ENCODE measurements around the gene CAMTA2.
A peak's percentile ranks its signal among the peaks of the same experiment; 100 is the strongest.

CAMTA2 gene

GRCh38 chr17:4945176-4945943, 42.1 kb downstream of the CAMTA2 start:
- no peaks in the 10 kb centered on the region for H3K79me1 ChIP-seq (replicated peaks; ENCODE audit: low read length, poor library complexity, severe bottlenecking)
- H2AK5ac ChIP-seq (ENCODE audit: low read length, severe bottlenecking) = peak overlapping the region; percentile 79
- H3K9ac ChIP-seq (ENCODE audit: low read length) = peak overlapping the region; percentile 97
- H3K27me3 ChIP-seq (ENCODE audit: control insufficient read depth in 1 of 2, insufficient read depth in 1 of 2, low read length in 2 of 2) = no peaks in the 10 kb centered on the region
- H3K4me1 ChIP-seq (ENCODE audit: control insufficient read depth, insufficient read depth, low read depth, low read length) = peaks cover 34% of the 10 kb centered on the region
- H3K4me3 ChIP-seq (ENCODE audit: insufficient read depth in 1 of 2, low read depth in 1 of 2, low read length in 2 of 2) = peak overlapping the region in 1 of 2 experiments; percentile 95
- H4K8ac ChIP-seq (ENCODE audit: low read length) = peak overlapping the region; percentile 45
- H3K4ac ChIP-seq (ENCODE audit: low read depth in 1 of 2, low read length in 2 of 2) = no peak overlapping the region
- no peak overlapping the region for H2BK15ac ChIP-seq (ENCODE audit: low read depth, poor library complexity, severe bottlenecking)
- no peak overlapping the region for H2BK120ac ChIP-seq (ENCODE audit: low read depth, low read length)
- peak; percentile 93 for DNase-seq
- H4K91ac ChIP-seq (ENCODE audit: low read length) = no peak overlapping the region
- peak overlapping the region; percentile 93 for H3K4me2 ChIP-seq (ENCODE audit: low read length, poor library complexity, severe bottlenecking)
- peak overlapping the region; percentile 33 for H2BK5ac ChIP-seq (ENCODE audit: low read depth, low read length, poor library complexity, severe bottlenecking)
- peak overlapping the region; percentile 98 for H3K27ac ChIP-seq (ENCODE audit: low read length, poor library complexity, severe bottlenecking)
- H2BK12ac ChIP-seq (ENCODE audit: low read length in 2 of 2) = no peak overlapping the region
- no peak overlapping the region for H3K18ac ChIP-seq (ENCODE audit: low read depth in 1 of 2, low read length in 2 of 2)
- no peak overlapping the region for H3K14ac ChIP-seq (ENCODE audit: low read length in 2 of 2)
- 64% methylated on average over 7 of the region's 7 CpGs for WGBS
- no peak overlapping the region for H3K23ac ChIP-seq (ENCODE audit: low read length in 2 of 2)
- peaks cover 42 to 51% of the 10 kb centered on the region in 2 experiments for H3K36me3 ChIP-seq (ENCODE audit: control insufficient read depth in 1 of 2, insufficient read depth in 2 of 2, low read depth in 1 of 2, low read length in 2 of 2)
- no peaks in the 10 kb centered on the region for H3K9me3 ChIP-seq (ENCODE audit: control insufficient read depth, low read length)
- no peak overlapping the region for H2AFZ ChIP-seq (ENCODE audit: low read depth, low read length)

GRCh38 chr17:4944554-4945175, 42.8 kb downstream of the CAMTA2 start:
- Histone ChIP-seq H3K14ac (ENCODE audit: low read length in 2 of 2) (no peak overlapping the region), H3K27me3 (ENCODE audit: control insufficient read depth in 1 of 2, insufficient read depth in 1 of 2, low read length in 2 of 2) (no peaks in the 10 kb centered on the region), H3K9ac (ENCODE audit: low read length) (peak overlapping the region; percentile 97), H3K18ac (ENCODE audit: low read depth in 1 of 2, low read length in 2 of 2) (peak overlapping the region in 1 of 2 experiments; percentile 14), H2BK12ac (ENCODE audit: low read length in 2 of 2) (no peak overlapping the region), H3K4me2 (ENCODE audit: low read length, poor library complexity, severe bottlenecking) (peak overlapping the region; percentile 93), H3K23ac (ENCODE audit: low read length in 2 of 2) (no peak overlapping the region), H2BK15ac (ENCODE audit: low read depth, poor library complexity, severe bottlenecking) (no peak overlapping the region), H4K8ac (ENCODE audit: low read length) (peak overlapping the region; percentile 45), H3K36me3 (ENCODE audit: control insufficient read depth in 1 of 2, insufficient read depth in 2 of 2, low read depth in 1 of 2, low read length in 2 of 2) (peaks cover 42 to 51% of the 10 kb centered on the region in 2 experiments), H2BK120ac (ENCODE audit: low read depth, low read length) (no peak overlapping the region), H2AK5ac (ENCODE audit: low read length, severe bottlenecking) (peak overlapping the region; percentile 67), H3K9me3 (ENCODE audit: control insufficient read depth, low read length) (no peaks in the 10 kb centered on the region), H3K4ac (ENCODE audit: low read depth in 1 of 2, low read length in 2 of 2) (peak overlapping the region in 1 of 2 experiments; percentile 13), H4K91ac (ENCODE audit: low read length) (no peak overlapping the region), H2BK5ac (ENCODE audit: low read depth, low read length, poor library complexity, severe bottlenecking) (peak overlapping the region; percentile 33), H3K79me1 (replicated peaks; ENCODE audit: low read length, poor library complexity, severe bottlenecking) (no peaks in the 10 kb centered on the region), H3K27ac (ENCODE audit: low read length, poor library complexity, severe bottlenecking) (peak overlapping the region; percentile 98), H3K4me3 (ENCODE audit: insufficient read depth in 1 of 2, low read depth in 1 of 2, low read length in 2 of 2) (peak overlapping the region in 1 of 2 experiments; percentile 95), H2AFZ (ENCODE audit: low read depth, low read length) (no peak overlapping the region), H3K4me1 (ENCODE audit: control insufficient read depth, insufficient read depth, low read depth, low read length) (peaks cover 30% of the 10 kb centered on the region)
- no peak for DNase-seq
- WGBS = 73% methylated on average over 6 of the region's 8 CpGs

- no peak overlapping the region for H2BK5ac ChIP-seq (ENCODE audit: low read depth, low read length, poor library complexity, severe bottlenecking)
- no peak for DNase-seq
- H3K23ac ChIP-seq (ENCODE audit: low read length in 2 of 2) = no peak overlapping the region
- no peak overlapping the region for H3K4me3 ChIP-seq (ENCODE audit: insufficient read depth in 1 of 2, low read depth in 1 of 2, low read length in 2 of 2)
- no peak overlapping the region for H2BK12ac ChIP-seq (ENCODE audit: low read length in 2 of 2)
- no peak overlapping the region for H2AK5ac ChIP-seq (ENCODE audit: low read length, severe bottlenecking)
- H3K4me2 ChIP-seq (ENCODE audit: low read length, poor library complexity, severe bottlenecking) = no peak overlapping the region
- H2AFZ ChIP-seq (ENCODE audit: low read depth, low read length) = no peak overlapping the region
- 88% methylated on average over 2 of the region's 3 CpGs for WGBS
- peak overlapping the region; percentile 97 for H3K9ac ChIP-seq (ENCODE audit: low read length)
- H3K4ac ChIP-seq (ENCODE audit: low read depth in 1 of 2, low read length in 2 of 2) = no peak overlapping the region
- H3K4me1 ChIP-seq (ENCODE audit: control insufficient read depth, insufficient read depth, low read depth, low read length) = peaks cover 28% of the 10 kb centered on the region
- H2BK15ac ChIP-seq (ENCODE audit: low read depth, poor library complexity, severe bottlenecking) = no peak overlapping the region
- no peak overlapping the region for H3K14ac ChIP-seq (ENCODE audit: low read length in 2 of 2)
- H3K27me3 ChIP-seq (ENCODE audit: control insufficient read depth in 1 of 2, insufficient read depth in 1 of 2, low read length in 2 of 2) = no peaks in the 10 kb centered on the region
- peak overlapping the region; percentile 98 for H3K27ac ChIP-seq (ENCODE audit: low read length, poor library complexity, severe bottlenecking)
- no peaks in the 10 kb centered on the region for H3K9me3 ChIP-seq (ENCODE audit: control insufficient read depth, low read length)
- no peak overlapping the region for H2BK120ac ChIP-seq (ENCODE audit: low read depth, low read length)
- H4K8ac ChIP-seq (ENCODE audit: low read length) = peak overlapping the region; percentile 45
- H3K18ac ChIP-seq (ENCODE audit: low read depth in 1 of 2, low read length in 2 of 2) = no peak overlapping the region
- no peak overlapping the region for H4K91ac ChIP-seq (ENCODE audit: low read length)
- H3K36me3 ChIP-seq (ENCODE audit: control insufficient read depth in 1 of 2, insufficient read depth in 2 of 2, low read depth in 1 of 2, low read length in 2 of 2) = peaks cover 42 to 51% of the 10 kb centered on the region in 2 experiments
- no peaks in the 10 kb centered on the region for H3K79me1 ChIP-seq (replicated peaks; ENCODE audit: low read length, poor library complexity, severe bottlenecking)
These were observed 43.3 kb downstream of the CAMTA2 start for GRCh38 chr17:4944163-4944553.

- Histone ChIP-seq H3K27me3 (ENCODE audit: control insufficient read depth in 1 of 2, insufficient read depth in 1 of 2, low read length in 2 of 2) (no peaks in the 10 kb centered on the region), H2BK12ac (ENCODE audit: low read length in 2 of 2) (no peak overlapping the region), H3K9ac (ENCODE audit: low read length) (peak overlapping the region; percentile 97), H2BK15ac (ENCODE audit: low read depth, poor library complexity, severe bottlenecking) (no peak overlapping the region), H2AFZ (ENCODE audit: low read depth, low read length) (no peak overlapping the region), H3K27ac (ENCODE audit: low read length, poor library complexity, severe bottlenecking) (peak overlapping the region; percentile 17), H2BK5ac (ENCODE audit: low read depth, low read length, poor library complexity, severe bottlenecking) (no peak overlapping the region), H4K8ac (ENCODE audit: low read length) (no peak overlapping the region), H3K14ac (ENCODE audit: low read length in 2 of 2) (no peak overlapping the region), H3K4me3 (ENCODE audit: insufficient read depth in 1 of 2, low read depth in 1 of 2, low read length in 2 of 2) (no peak overlapping the region), H4K91ac (ENCODE audit: low read length) (no peak overlapping the region), H3K79me1 (replicated peaks; ENCODE audit: low read length, poor library complexity, severe bottlenecking) (peaks cover 10% of the 10 kb centered on the region), H3K18ac (ENCODE audit: low read depth in 1 of 2, low read length in 2 of 2) (no peak overlapping the region), H3K23ac (ENCODE audit: low read length in 2 of 2) (no peak overlapping the region), H3K4me1 (ENCODE audit: control insufficient read depth, insufficient read depth, low read depth, low read length) (peaks cover 40% of the 10 kb centered on the region), H2BK120ac (ENCODE audit: low read depth, low read length) (no peak overlapping the region), H2AK5ac (ENCODE audit: low read length, severe bottlenecking) (peak overlapping the region; percentile 13), H3K9me3 (ENCODE audit: control insufficient read depth, low read length) (no peaks in the 10 kb centered on the region), H3K36me3 (ENCODE audit: control insufficient read depth in 1 of 2, insufficient read depth in 2 of 2, low read depth in 1 of 2, low read length in 2 of 2) (peaks cover 52 to 58% of the 10 kb centered on the region in 2 experiments), H3K4me2 (ENCODE audit: low read length, poor library complexity, severe bottlenecking) (no peak overlapping the region), H3K4ac (ENCODE audit: low read depth in 1 of 2, low read length in 2 of 2) (no peak overlapping the region)
- no peak for DNase-seq
- WGBS = 86% methylated on average over 5 of the region's 13 CpGs
These were observed 44.5 kb downstream of the CAMTA2 start for GRCh38 chr17:4942760-4943508.

All from mesenchymal stem cell (in vitro differentiated cells and primary cell).